Measurements from ENCODE around the gene SMYD3.

GRCh38 chr1:246159279-246160227 lies 347.5 kb downstream of the SMYD3 start:
- TF ChIP-seq CTCF (IDR thresholded peaks at IDR 0.05) (no peak), POLR2A (IDR thresholded peaks at IDR 0.05) (no peak)
